Mesothelial cell of epicardium (in vitro differentiated cells): ENCODE results near the gene ATF7IP2. TPM values are rescaled to one million over a fixed set of nuclear protein-coding genes. Genes with fewer than 3 reads are reported as not detected.

ENCODE experiments used
- DNase-seq, 2 experiments: peaks; one replicate each; pipeline ENCODE4 v3.0.0; 2021; ENCODE audit warnings: low spot score in 2 of 2; ENCODE audit not compliant: unreplicated experiment in 2 of 2
- H3K27ac Mint-ChIP-seq: 2 replicates; pipeline ENCODE4 v1.8.0; 2021; ENCODE audit warnings: mixed read lengths
- H3K27me3 Mint-ChIP-seq: 2 replicates; pipeline ENCODE4 v1.8.0; 2021; ENCODE audit warnings: low read depth, mixed read lengths
- H3K36me3 Mint-ChIP-seq: 2 replicates; pipeline ENCODE4 v1.8.0; 2021; ENCODE audit warnings: mixed read lengths
- H3K4me1 Mint-ChIP-seq: 2 replicates; pipeline ENCODE4 v1.8.0; 2021; ENCODE audit warnings: mixed read lengths
- H3K4me3 Mint-ChIP-seq: 2 replicates; pipeline ENCODE4 v1.8.0; 2021; ENCODE audit warnings: mild to moderate bottlenecking, moderate library complexity, mixed read lengths
- H3K9me3 Mint-ChIP-seq: 2 replicates; pipeline ENCODE4 v1.8.0; 2021; ENCODE audit warnings: mixed read lengths
- CTCF ChIP-seq: fragments of 200-600 bp; sonication (generic); IDR thresholded peaks from one replicate; pipeline ENCODE4 v1.5.0; 2021; ENCODE audit warnings: antibody characterized with exemption; ENCODE audit not compliant: unreplicated experiment
- total RNA-seq: library from RNA; stranded (reverse); gene quantifications from 3 replicates; pipeline ENCODE4 v1.2.1, GENCODE V29; 2021

The ATF7IP2 gene
- total RNA-seq, 1 donor from 2014 or later: 50.9 TPM

GRCh38 chr16:10529895-10530669 lies 144.2 kb downstream of the ATF7IP2 start:
- H3K9me3 Mint-ChIP-seq: no peaks in the 10 kb centered on the region
- no peak for DNase-seq
- H3K4me1 Mint-ChIP-seq: peaks cover 16% of the 10 kb centered on the region
- no peak overlapping the region for H3K27ac Mint-ChIP-seq
- H3K4me3 Mint-ChIP-seq: no peak overlapping the region
- no peak for TF ChIP-seq CTCF
- H3K27me3 Mint-ChIP-seq: peaks cover 25% of the 10 kb centered on the region
- H3K36me3 Mint-ChIP-seq: peaks cover 15% of the 10 kb centered on the region

GRCh38 chr16:10530685-10531084 lies 144.8 kb downstream of the ATF7IP2 start:
- peaks cover 14% of the 10 kb centered on the region for H3K36me3 Mint-ChIP-seq
- no peak overlapping the region for H3K27ac Mint-ChIP-seq
- H3K4me1 Mint-ChIP-seq: peaks cover 10% of the 10 kb centered on the region
- peaks cover 25% of the 10 kb centered on the region for H3K27me3 Mint-ChIP-seq
- no peaks in the 10 kb centered on the region for H3K9me3 Mint-ChIP-seq
- no peak overlapping the region for H3K4me3 Mint-ChIP-seq
- DNase-seq: no peak
- TF ChIP-seq CTCF: no peak

GRCh38 chr16:10531582-10531981 lies 145.7 kb downstream of the ATF7IP2 start:
- no peak for DNase-seq
- Mint-ChIP-seq H3K4me3 (no peak overlapping the region), H3K36me3 (peaks cover 15% of the 10 kb centered on the region), H3K9me3 (no peaks in the 10 kb centered on the region), H3K4me1 (peaks cover 9% of the 10 kb centered on the region), H3K27me3 (peaks cover 25% of the 10 kb centered on the region), H3K27ac (no peak overlapping the region)
- no peak for TF ChIP-seq CTCF

Other genes starting within 250 kb of the ATF7IP2 start
- gene GRIN2A, start 203.6 kb upstream of the ATF7IP2 start, total RNA-seq: 2.8 to 4.9 TPM (median 4.6 TPM) in 3 replicates
- gene EMP2, start 194.5 kb downstream of the ATF7IP2 start, total RNA-seq: 50.7 to 53.8 TPM (median 51.0 TPM) in 3 replicates